Trophoblast cell (in vitro differentiated cells and primary cell): ENCODE measurements around the gene SLC9C2.
A peak's percentile ranks its signal among the peaks of the same experiment; 100 is the strongest.

ENCODE experiments used
- DNase-seq, 2 donors: peaks; one replicate each; pipeline ENCODE4 v3.0.0-alpha.2; 2016
- H2AFZ ChIP-seq: 2 replicates; pipeline ENCODE4 v1.6.1; 2013; ENCODE audit warnings: low read length, moderate library complexity, mild to moderate bottlenecking; ENCODE audit not compliant: insufficient read depth, poor library complexity
- H2AK5ac ChIP-seq: 2 replicates; pipeline ENCODE4 v1.6.1; 2013; ENCODE audit warnings: mild to moderate bottlenecking, low read length
- H2BK120ac ChIP-seq: 2 replicates; pipeline ENCODE4 v1.6.1; 2013; ENCODE audit warnings: low read length, mild to moderate bottlenecking, moderate library complexity; ENCODE audit not compliant: insufficient read depth, poor library complexity
- H2BK12ac ChIP-seq: 2 replicates; pipeline ENCODE4 v1.6.1; 2013; ENCODE audit warnings: mild to moderate bottlenecking, low read length, moderate library complexity
- H2BK5ac ChIP-seq: 2 replicates; pipeline ENCODE4 v1.6.1; 2013; ENCODE audit warnings: low read length, low read depth, moderate library complexity, mild to moderate bottlenecking; ENCODE audit not compliant: poor library complexity
- H3K14ac ChIP-seq: 2 replicates; pipeline ENCODE4 v1.6.1; 2013; ENCODE audit warnings: mild to moderate bottlenecking, low read length
- H3K18ac ChIP-seq: 2 replicates; pipeline ENCODE4 v1.6.1; 2013; ENCODE audit warnings: mild to moderate bottlenecking, low read length
- H3K23ac ChIP-seq: 2 replicates; pipeline ENCODE4 v1.6.1; 2013; ENCODE audit warnings: low read length
- H3K27ac ChIP-seq: 2 replicates; pipeline ENCODE4 v1.5.1; 2013; ENCODE audit warnings: low read depth, mild to moderate bottlenecking, inconsistent platforms, low read length, moderate library complexity
- H3K27me3 ChIP-seq: 2 replicates; pipeline ENCODE4 v1.6.1; 2013; ENCODE audit warnings: inconsistent platforms, mild to moderate bottlenecking, low read length, moderate library complexity; ENCODE audit not compliant: insufficient read depth
- H3K36me3 ChIP-seq, 2 experiments: 1 replicate in 1 of 2; 2 replicates in 1 of 2; pipeline ENCODE4 v1.6.1; 2013; ENCODE audit warnings: low read length in 2 of 2, mild to moderate bottlenecking in 2 of 2, moderate library complexity in 1 of 2; ENCODE audit not compliant: insufficient read depth in 2 of 2, control insufficient read depth in 1 of 2
- H3K4ac ChIP-seq: 2 replicates; pipeline ENCODE4 v1.6.1; 2013; ENCODE audit warnings: low read depth, mild to moderate bottlenecking, low read length, moderate library complexity
- H3K4me1 ChIP-seq, 2 experiments: 1 replicate in 1 of 2; 2 replicates in 1 of 2; pipeline ENCODE4 v1.6.1; 2013; ENCODE audit warnings: low read length in 2 of 2, mild to moderate bottlenecking in 2 of 2, moderate library complexity in 1 of 2; ENCODE audit not compliant: insufficient read depth in 2 of 2, control insufficient read depth in 1 of 2
- H3K4me2 ChIP-seq: 2 replicates; pipeline ENCODE4 v1.6.1; 2013; ENCODE audit warnings: inconsistent platforms, mild to moderate bottlenecking, low read length, moderate library complexity
- H3K4me3 ChIP-seq: 2 replicates; pipeline ENCODE4 v1.5.1; 2013; ENCODE audit warnings: mild to moderate bottlenecking, low read depth, low read length, inconsistent platforms
- H3K79me1 ChIP-seq: one replicate; pipeline ENCODE4 v1.6.1; 2013; ENCODE audit warnings: low read length
- H3K79me2 ChIP-seq: 2 replicates; pipeline ENCODE4 v1.6.1; 2013; ENCODE audit warnings: low read length, mild to moderate bottlenecking; ENCODE audit not compliant: control insufficient read depth, insufficient read depth, poor library complexity
- H3K9ac ChIP-seq: 2 replicates; pipeline ENCODE4 v1.6.1; 2013; ENCODE audit warnings: mild to moderate bottlenecking, low read length
- H3K9me3 ChIP-seq: 2 replicates; pipeline ENCODE4 v1.6.1; 2013; ENCODE audit warnings: low read depth, mild to moderate bottlenecking, control low read depth, inconsistent platforms, low read length; ENCODE audit not compliant: insufficient read depth
- H4K12ac ChIP-seq: 2 replicates; pipeline ENCODE4 v1.6.1; 2013; ENCODE audit warnings: low read depth, mild to moderate bottlenecking, low read length, moderate library complexity
- H4K8ac ChIP-seq: 2 replicates; pipeline ENCODE4 v1.6.1; 2013; ENCODE audit warnings: low read depth, mild to moderate bottlenecking, low read length, moderate library complexity
- H4K91ac ChIP-seq: one replicate; pipeline ENCODE4 v1.6.1; 2013; ENCODE audit warnings: low read depth, mild to moderate bottlenecking, low read length, moderate library complexity
- WGBS: extraction: QIAGEN DNeasy Blood & Tissue Kit; methylation state at CpG from one replicate; pipeline ENCODE4 v1.1.7; 2013; ENCODE audit warnings: missing lambda C conversion rate; ENCODE audit not compliant: insufficient read length, insufficient coverage; ENCODE audit errors: extremely low coverage; 5-methylcytosine and 5-hydroxymethylcytosine counted together

The SLC9C2 gene

GRCh38 chr1:173488001-173488400, 114.9 kb downstream of the SLC9C2 start:
- Histone ChIP-seq H4K91ac (no peak overlapping the region), H3K18ac (no peak overlapping the region), H3K9me3 (no peaks in the 10 kb centered on the region), H2BK12ac (no peak overlapping the region), H3K4me3 (no peak overlapping the region), H2BK5ac (no peak overlapping the region), H3K79me2 (no peaks in the 10 kb centered on the region), H3K27me3 (no peaks in the 10 kb centered on the region), H2BK120ac (no peak overlapping the region), H4K8ac (no peak overlapping the region), H3K79me1 (no peaks in the 10 kb centered on the region), H2AFZ (no peak overlapping the region), H3K36me3 (peaks cover 13 to 26% of the 10 kb centered on the region in 2 experiments), H4K12ac (no peak overlapping the region), H3K9ac (no peak overlapping the region), H2AK5ac (no peak overlapping the region), H3K27ac (no peak overlapping the region), H3K4me2 (no peak overlapping the region), H3K14ac (no peak overlapping the region), H3K23ac (no peak overlapping the region), H3K4me1 (peaks cover 0 to 2% of the 10 kb centered on the region in 2 experiments), H3K4ac (no peak overlapping the region)
- peak in 1 of 2 donors; percentile 76 for DNase-seq
- WGBS, result no CpG with 5 or more reads among the region's 2 CpGs

GRCh38 chr1:173485401-173485800, 117.5 kb downstream of the SLC9C2 start:
- no peak overlapping the region for H2BK12ac ChIP-seq
- H3K4me3 ChIP-seq, result no peak overlapping the region
- H3K36me3 ChIP-seq, result peaks cover 15 to 35% of the 10 kb centered on the region in 2 experiments
- H3K4me1 ChIP-seq, result peaks cover 0 to 2% of the 10 kb centered on the region in 2 experiments
- no peak overlapping the region for H4K91ac ChIP-seq
- H2AFZ ChIP-seq, result no peak overlapping the region
- no peak overlapping the region for H2BK5ac ChIP-seq
- H2BK120ac ChIP-seq, result no peak overlapping the region
- H3K18ac ChIP-seq, result no peak overlapping the region
- H3K4me2 ChIP-seq, result no peak overlapping the region
- no peak overlapping the region for H4K12ac ChIP-seq
- H3K79me1 ChIP-seq, result no peaks in the 10 kb centered on the region
- H3K4ac ChIP-seq, result no peak overlapping the region
- no peaks in the 10 kb centered on the region for H3K27me3 ChIP-seq
- DNase-seq, result peak; percentile 52 to 92
- H2AK5ac ChIP-seq, result no peak overlapping the region
- H3K27ac ChIP-seq, result no peak overlapping the region
- H4K8ac ChIP-seq, result no peak overlapping the region
- no peak overlapping the region for H3K23ac ChIP-seq
- H3K9me3 ChIP-seq, result no peaks in the 10 kb centered on the region
- no peak overlapping the region for H3K9ac ChIP-seq
- no peak overlapping the region for H3K14ac ChIP-seq
- no peaks in the 10 kb centered on the region for H3K79me2 ChIP-seq
- WGBS, result no CpG with 5 or more reads among the region's 7 CpGs

GRCh38 chr1:173484276-173484675, 118.6 kb downstream of the SLC9C2 start:
- H3K23ac ChIP-seq, result no peak overlapping the region
- no peak overlapping the region for H3K18ac ChIP-seq
- H3K14ac ChIP-seq, result no peak overlapping the region
- H2AK5ac ChIP-seq, result no peak overlapping the region
- H3K4me2 ChIP-seq, result no peak overlapping the region
- no peak overlapping the region for H2BK12ac ChIP-seq
- no peaks in the 10 kb centered on the region for H3K27me3 ChIP-seq
- no peak overlapping the region for H3K27ac ChIP-seq
- DNase-seq, result peak in 1 of 2 donors; percentile 34
- H2BK120ac ChIP-seq, result no peak overlapping the region
- H4K12ac ChIP-seq, result no peak overlapping the region
- H2AFZ ChIP-seq, result no peak overlapping the region
- no peak overlapping the region for H3K9ac ChIP-seq
- H4K91ac ChIP-seq, result no peak overlapping the region
- H2BK5ac ChIP-seq, result no peak overlapping the region
- no peaks in the 10 kb centered on the region for H3K9me3 ChIP-seq
- no peaks in the 10 kb centered on the region for H3K79me2 ChIP-seq
- peaks cover 0 to 2% of the 10 kb centered on the region in 2 experiments for H3K4me1 ChIP-seq
- WGBS, result no CpG with 5 or more reads among the region's 2 CpGs
- H3K36me3 ChIP-seq, result peaks cover 15 to 35% of the 10 kb centered on the region in 2 experiments
- H4K8ac ChIP-seq, result no peak overlapping the region
- H3K4me3 ChIP-seq, result no peak overlapping the region
- no peaks in the 10 kb centered on the region for H3K79me1 ChIP-seq
- no peak overlapping the region for H3K4ac ChIP-seq

GRCh38 chr1:173482683-173483082, 120.2 kb downstream of the SLC9C2 start:
- Histone ChIP-seq H3K4ac (no peak overlapping the region), H3K14ac (no peak overlapping the region), H3K27ac (no peak overlapping the region), H3K27me3 (no peaks in the 10 kb centered on the region), H2BK12ac (no peak overlapping the region), H3K4me2 (no peak overlapping the region), H2AFZ (no peak overlapping the region), H4K12ac (no peak overlapping the region), H3K9me3 (no peaks in the 10 kb centered on the region), H3K18ac (no peak overlapping the region), H2BK5ac (no peak overlapping the region), H3K4me1 (no peaks in the 10 kb centered on the region), H3K9ac (no peak overlapping the region), H2AK5ac (no peak overlapping the region), H3K36me3 (peaks cover 15 to 30% of the 10 kb centered on the region in 2 experiments), H3K23ac (no peak overlapping the region), H3K79me1 (peaks cover 4% of the 10 kb centered on the region), H4K91ac (no peak overlapping the region), H4K8ac (no peak overlapping the region), H3K4me3 (no peak overlapping the region), H3K79me2 (peaks cover 7% of the 10 kb centered on the region), H2BK120ac (no peak overlapping the region)
- no CpG with 5 or more reads among the region's 1 CpG for WGBS
- DNase-seq, result no peak
